ENCODE measurements around the gene TMEM139. TPM values are rescaled to one million over a fixed set of nuclear protein-coding genes. Genes with fewer than 3 reads are reported as not detected.
A peak's percentile ranks its signal among the peaks of the same experiment; 100 is the strongest.
"Not testable (repeated sequence)": the region's sequence is repeated elsewhere in the genome, so short reads cannot be mapped to it uniquely, and the experiment has no call there.

The TMEM139 gene
- total RNA-seq, 2 donors from 2014 or later = 3.2 TPM; not detected in 1

DNA sequence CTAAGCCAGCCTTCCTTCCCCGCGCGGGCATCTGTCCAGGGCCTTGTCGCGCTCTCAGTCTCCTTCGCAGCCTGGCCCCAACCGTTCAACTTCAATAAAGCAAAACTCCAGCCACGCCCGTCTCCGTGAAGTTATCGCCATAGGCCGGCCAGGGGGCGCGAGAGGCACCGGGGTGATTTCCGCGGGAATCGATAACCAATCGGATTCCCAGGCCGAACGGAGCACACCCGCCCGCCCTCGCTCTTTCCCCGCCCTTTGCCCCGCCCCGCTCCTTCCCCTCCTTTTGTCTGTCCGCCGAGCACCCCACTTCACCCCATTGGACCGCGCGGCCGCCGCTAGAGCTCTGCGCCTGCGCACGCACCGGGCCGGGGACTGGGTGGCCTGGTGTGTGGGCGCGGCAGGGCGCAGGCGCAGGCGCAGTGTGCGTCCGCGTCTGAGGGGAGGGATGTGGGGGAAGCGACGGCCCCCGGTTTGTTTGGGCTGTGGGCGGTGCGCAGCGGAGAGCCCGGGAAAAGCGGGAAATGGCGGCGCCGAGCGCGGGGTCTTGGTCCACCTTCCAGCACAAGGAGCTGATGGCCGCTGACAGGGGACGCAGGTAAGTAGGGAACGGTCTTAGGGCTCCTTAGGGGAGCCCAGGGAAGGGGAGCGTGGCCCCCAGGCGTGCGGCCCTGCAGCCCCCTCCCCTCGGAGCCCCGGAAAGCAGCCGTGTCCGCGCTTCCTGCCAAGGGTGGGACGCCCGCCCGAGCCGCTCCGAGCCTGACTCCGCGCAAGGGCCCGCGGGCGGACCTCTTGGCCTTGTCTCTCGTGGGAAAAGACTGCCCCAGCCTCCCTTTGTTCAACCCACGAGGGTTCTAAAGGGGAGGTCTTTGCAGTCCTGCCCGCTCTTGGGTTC lies 3.4 kb downstream of the TMEM139 start, which contains the start of gene CASP2:
CASP2 (plus strand) TSS at position 417 of the 892 bp plus-strand sequence; CDS start at position 522, 105 bp downstream.
- H3K4me3 ChIP-seq = peak within 1 kb of the TSS; percentile 94
- H3K9me3 ChIP-seq = no peaks in the 10 kb centered on the region
- H3K27me3 ChIP-seq (replicated peaks; ENCODE audit: insufficient read depth) = no peaks in the 10 kb centered on the region
- peaks cover 18 to 31% of the 10 kb centered on the region in 2 donors for H3K4me1 ChIP-seq (ENCODE audit: control insufficient read depth in 1 of 2, low read depth in 2 of 2)
- ATAC-seq (ENCODE audit: insufficient number of reproducible peaks, low FRiP score, low read depth) (peak; percentile 89), DNase-seq (ENCODE audit: low spot score) (peak; percentile 96)
- peak within 1 kb of the TSS; percentile 89 to 94 for H3K27ac ChIP-seq
- peaks cover 11% of the 10 kb centered on the region for H3K36me3 ChIP-seq
- TF ChIP-seq, protein P1, sequence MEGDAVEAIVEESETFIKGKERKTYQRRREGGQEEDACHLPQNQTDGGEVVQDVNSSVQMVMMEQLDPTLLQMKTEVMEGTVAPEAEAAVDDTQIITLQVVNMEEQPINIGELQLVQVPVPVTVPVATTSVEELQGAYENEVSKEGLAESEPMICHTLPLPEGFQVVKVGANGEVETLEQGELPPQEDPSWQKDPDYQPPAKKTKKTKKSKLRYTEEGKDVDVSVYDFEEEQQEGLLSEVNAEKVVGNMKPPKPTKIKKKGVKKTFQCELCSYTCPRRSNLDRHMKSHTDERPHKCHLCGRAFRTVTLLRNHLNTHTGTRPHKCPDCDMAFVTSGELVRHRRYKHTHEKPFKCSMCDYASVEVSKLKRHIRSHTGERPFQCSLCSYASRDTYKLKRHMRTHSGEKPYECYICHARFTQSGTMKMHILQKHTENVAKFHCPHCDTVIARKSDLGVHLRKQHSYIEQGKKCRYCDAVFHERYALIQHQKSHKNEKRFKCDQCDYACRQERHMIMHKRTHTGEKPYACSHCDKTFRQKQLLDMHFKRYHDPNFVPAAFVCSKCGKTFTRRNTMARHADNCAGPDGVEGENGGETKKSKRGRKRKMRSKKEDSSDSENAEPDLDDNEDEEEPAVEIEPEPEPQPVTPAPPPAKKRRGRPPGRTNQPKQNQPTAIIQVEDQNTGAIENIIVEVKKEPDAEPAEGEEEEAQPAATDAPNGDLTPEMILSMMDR (IDR thresholded peaks at IDR 0.05) = peak; percentile 17

DNA sequence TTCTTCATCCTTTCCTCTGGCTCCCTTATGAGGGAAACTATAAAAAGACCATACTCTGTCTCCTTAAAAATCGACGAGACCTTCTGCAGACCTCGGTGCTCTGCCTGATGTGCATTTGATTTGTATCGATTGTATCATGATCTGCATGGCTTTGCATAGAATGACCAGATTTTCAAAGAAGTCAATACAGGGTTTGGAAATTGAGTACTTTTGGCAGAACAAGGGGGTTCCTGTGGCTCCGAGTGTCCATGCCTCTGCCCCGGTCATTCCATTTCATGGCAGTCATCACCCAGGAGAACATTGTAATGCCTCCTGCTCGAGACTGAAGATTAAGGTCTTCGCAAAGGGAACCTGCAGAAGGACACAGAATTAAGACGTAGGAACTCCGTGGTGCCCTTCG lies 4.1 kb downstream of the TMEM139 start:
- ATAC-seq (ENCODE audit: insufficient number of reproducible peaks, low FRiP score, low read depth) (no peak), DNase-seq (ENCODE audit: low spot score) (no peak)
- peaks cover 16% of the 10 kb centered on the region for H3K36me3 ChIP-seq
- H3K27me3 ChIP-seq (replicated peaks; ENCODE audit: insufficient read depth) = no peaks in the 10 kb centered on the region
- H3K4me3 ChIP-seq = peak overlapping the region; percentile 94
- H3K9me3 ChIP-seq = no peaks in the 10 kb centered on the region
- peaks cover 18 to 31% of the 10 kb centered on the region in 2 donors for H3K4me1 ChIP-seq (ENCODE audit: control insufficient read depth in 1 of 2, low read depth in 2 of 2)
- TF ChIP-seq, protein P1 (IDR thresholded peaks at IDR 0.05) = no peak
- peak overlapping the region; percentile 89 to 94 for H3K27ac ChIP-seq

DNA sequence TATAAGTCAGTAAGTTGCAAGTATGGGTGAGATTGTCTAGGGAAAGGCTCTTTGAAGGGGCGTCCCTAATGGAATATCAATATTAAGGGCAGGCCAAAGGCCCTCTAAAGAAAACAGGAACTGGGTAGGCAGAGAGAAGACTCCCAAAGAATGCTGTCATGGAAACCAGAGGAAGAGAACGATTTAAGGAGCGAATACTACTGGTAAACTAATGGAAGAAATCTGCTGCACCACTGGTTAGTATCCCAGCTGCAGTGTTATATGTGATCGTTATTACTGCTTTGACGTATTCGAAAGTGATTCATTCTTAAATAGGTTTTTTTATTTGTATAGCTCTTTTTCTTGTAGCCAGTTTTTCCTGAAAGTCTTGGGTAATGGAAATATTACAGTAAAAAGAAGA lies 4.7 kb downstream of the TMEM139 start:
- H3K27ac ChIP-seq = peak overlapping the region; percentile 89 to 94
- peaks cover 18 to 31% of the 10 kb centered on the region in 2 donors for H3K4me1 ChIP-seq (ENCODE audit: control insufficient read depth in 1 of 2, low read depth in 2 of 2)
- H3K36me3 ChIP-seq = peaks cover 20% of the 10 kb centered on the region
- H3K4me3 ChIP-seq = peak overlapping the region; percentile 94
- H3K9me3 ChIP-seq = no peaks in the 10 kb centered on the region
- TF ChIP-seq, protein P1 (IDR thresholded peaks at IDR 0.05) = no peak
- H3K27me3 ChIP-seq (replicated peaks; ENCODE audit: insufficient read depth) = no peaks in the 10 kb centered on the region
- no peak for ATAC-seq (ENCODE audit: insufficient number of reproducible peaks, low FRiP score, low read depth)
- no peak for DNase-seq (ENCODE audit: low spot score)

DNA sequence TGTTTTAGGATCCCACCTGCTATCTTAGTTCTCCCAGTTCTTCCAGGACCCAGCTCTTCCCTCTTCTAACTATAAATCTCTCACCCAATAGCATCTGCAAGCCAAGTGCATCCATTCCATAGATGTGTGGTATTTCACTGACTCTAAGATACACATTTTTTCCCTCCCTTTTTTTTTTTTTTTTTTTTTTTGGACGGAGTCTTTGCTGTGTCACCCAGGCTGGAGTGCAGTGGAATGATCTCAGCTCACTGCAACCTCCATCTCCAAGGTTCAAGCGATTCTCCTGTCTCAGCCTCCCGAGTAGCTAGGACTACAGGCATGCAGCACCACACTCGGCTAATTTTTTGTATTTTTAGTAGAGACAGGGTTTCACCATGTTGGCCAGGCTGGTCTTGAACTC lies 5.1 kb downstream of the TMEM139 start:
- Histone ChIP-seq H3K27ac (peak overlapping the region in 1 of 2 donors; percentile 94), H3K36me3 (peaks cover 25% of the 10 kb centered on the region), H3K4me1 (ENCODE audit: control insufficient read depth in 1 of 2, low read depth in 2 of 2) (peaks cover 18 to 31% of the 10 kb centered on the region in 2 donors), H3K4me3 (peak overlapping the region; percentile 94)
- not testable (repeated sequence) for H3K27me3 ChIP-seq (replicated peaks; ENCODE audit: insufficient read depth); H3K9me3 ChIP-seq; DNase-seq (ENCODE audit: low spot score); ATAC-seq (ENCODE audit: insufficient number of reproducible peaks, low FRiP score, low read depth)

DNA sequence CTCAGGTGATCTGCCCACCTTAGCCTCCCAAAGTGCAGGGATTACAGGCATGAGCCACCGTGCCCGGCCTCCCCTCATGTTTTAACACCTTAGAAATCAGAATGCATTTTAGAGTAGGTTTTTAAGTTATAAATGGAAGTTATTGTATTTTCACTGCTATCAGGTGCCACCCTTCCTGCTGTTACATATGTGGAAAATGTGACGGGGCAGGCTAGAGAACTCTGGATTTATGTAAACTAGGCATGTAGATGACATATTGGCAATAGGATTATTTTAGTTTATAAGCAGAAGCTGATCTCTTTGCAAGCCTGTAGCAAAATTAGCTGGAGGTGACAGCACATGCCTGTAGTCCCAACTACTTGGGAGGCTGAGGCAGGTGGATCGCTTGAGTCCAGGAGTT lies 5.5 kb downstream of the TMEM139 start:
- H3K27ac ChIP-seq = peak overlapping the region in 1 of 2 donors; percentile 18
- no peak for DNase-seq (ENCODE audit: low spot score)

More for the DNA sequence above, 5.5 kb downstream of the TMEM139 start:
- no peak for ATAC-seq (ENCODE audit: insufficient number of reproducible peaks, low FRiP score, low read depth)
- no peaks in the 10 kb centered on the region for H3K9me3 ChIP-seq
- H3K27me3 ChIP-seq (replicated peaks; ENCODE audit: insufficient read depth) = no peaks in the 10 kb centered on the region
- peaks cover 18 to 31% of the 10 kb centered on the region in 2 donors for H3K4me1 ChIP-seq (ENCODE audit: control insufficient read depth in 1 of 2, low read depth in 2 of 2)
- peak overlapping the region; percentile 94 for H3K4me3 ChIP-seq
- TF ChIP-seq, protein P1 (IDR thresholded peaks at IDR 0.05) = no peak
- H3K36me3 ChIP-seq = peaks cover 29% of the 10 kb centered on the region

All from thoracic aorta (tissue), 2 donors.